ENCODE data around the gene ZKSCAN4.

The ZKSCAN4 gene

GRCh38 chr6:28252009-28252975 lies at the start of gene ZKSCAN4:
ZKSCAN4 (minus strand) TSS chr6:28252269; CDS start chr6:28251980, 289 bp downstream.
- peak; percentile 39 for DNase-seq

GRCh38 chr6:28296520-28297060 lies 44.5 kb upstream of the ZKSCAN4 start:
- no peak for DNase-seq

GRCh38 chr6:28295326-28295725 lies 43.3 kb upstream of the ZKSCAN4 start:
- DNase-seq, result no peak

GRCh38 chr6:28291573-28291972 lies 39.5 kb upstream of the ZKSCAN4 start:
- no peak for DNase-seq

- no peak for DNase-seq
Observed at GRCh38 chr6:28282926-28283325, 30.9 kb upstream of the ZKSCAN4 start.

- DNase-seq, result peak; percentile 12
Observed at GRCh38 chr6:28281288-28282064, 29.4 kb upstream of the ZKSCAN4 start, which contains the start of gene PGBD1. PGBD1 (plus strand) TSS chr6:28281572; CDS start chr6:28283814, 2,242 bp downstream.

- DNase-seq, result no peak
Observed at GRCh38 chr6:28280595-28281287, 28.7 kb upstream of the ZKSCAN4 start.

GRCh38 chr6:28277746-28278145 lies 25.7 kb upstream of the ZKSCAN4 start:
- DNase-seq, result no peak

GRCh38 chr6:28274888-28275287 lies 22.8 kb upstream of the ZKSCAN4 start:
- no peak for DNase-seq

GRCh38 chr6:28269492-28269891 lies 17.4 kb upstream of the ZKSCAN4 start:
- DNase-seq, result no peak

- no peak for DNase-seq
Observed at GRCh38 chr6:28267695-28268059, 15.6 kb upstream of the ZKSCAN4 start.

- peak; percentile 52 for DNase-seq
Observed at GRCh38 chr6:28266962-28267694, 15.1 kb upstream of the ZKSCAN4 start, which contains the start of gene ZSCAN26. ZSCAN26 (plus strand) TSS chr6:28267143; CDS start chr6:28271920, 4,777 bp downstream.

- no peak for DNase-seq
Observed at GRCh38 chr6:28266563-28266961, 14.5 kb upstream of the ZKSCAN4 start.

- no peak for DNase-seq
Observed at GRCh38 chr6:28264834-28265401, 12.8 kb upstream of the ZKSCAN4 start.

GRCh38 chr6:28263922-28264321 lies 11.9 kb upstream of the ZKSCAN4 start:
- no peak for DNase-seq

GRCh38 chr6:28258877-28259777 lies 7.1 kb upstream of the ZKSCAN4 start, which contains the start of gene NKAPL:
NKAPL (plus strand) TSS chr6:28259297; CDS start chr6:28259372, 75 bp downstream.
- no peak for DNase-seq

GRCh38 chr6:28257042-28257441 lies 5.0 kb upstream of the ZKSCAN4 start:
- no peak for DNase-seq

- no peak for DNase-seq
Observed at GRCh38 chr6:28254121-28254519, 2.1 kb upstream of the ZKSCAN4 start.

GRCh38 chr6:28251661-28252008 lies 434 bp downstream of the ZKSCAN4 start:
- no peak for DNase-seq

- DNase-seq, result no peak
Observed at GRCh38 chr6:28250747-28251146, 1.3 kb downstream of the ZKSCAN4 start.

Measured in GOT3 (cell line).